Measurements from ENCODE around the gene LPCAT1.

Gene LPCAT1

DNA sequence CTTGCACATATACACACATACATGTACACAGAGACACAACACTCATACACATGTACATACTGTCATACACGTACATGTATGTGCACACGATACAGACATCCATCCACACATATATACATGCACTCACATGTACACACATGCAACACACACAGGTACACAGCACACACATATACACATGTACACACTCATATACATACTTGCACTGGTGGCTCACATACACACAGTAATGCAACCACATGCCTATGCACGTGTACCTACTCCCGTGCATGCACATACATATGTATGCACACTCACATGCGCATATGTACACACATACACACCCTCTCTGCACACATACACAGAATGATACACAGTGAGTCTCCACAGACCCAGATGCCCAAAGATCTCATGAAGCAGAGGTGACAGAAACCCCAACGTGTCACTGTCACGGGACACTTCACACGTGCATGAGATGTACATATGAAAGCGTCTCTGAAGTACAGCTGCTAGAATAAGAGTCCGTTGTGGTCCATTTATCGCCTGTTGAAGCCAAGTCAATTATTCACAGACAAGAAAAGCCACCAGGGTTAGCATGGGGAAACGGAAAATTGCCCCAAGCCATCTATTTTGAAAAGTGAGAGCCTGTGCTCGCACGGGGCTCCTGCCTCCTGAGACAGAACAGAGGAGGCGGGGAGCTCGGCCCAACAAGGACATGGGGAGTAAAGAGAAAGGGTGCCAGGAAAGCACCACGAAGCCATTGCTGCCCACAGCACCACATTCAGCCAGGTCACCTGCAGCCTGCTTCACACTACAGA, 24.9 kb downstream of the LPCAT1 start:
- in situ Hi-C loops (cut with MboI; ENCODE audit: low sequenced_read_pairs): no loop called here

GRCh38 chr5:1497795-1498622, 25.8 kb downstream of the LPCAT1 start:
- in situ Hi-C loops (cut with MboI; ENCODE audit: low sequenced_read_pairs): no loop called here

DNA sequence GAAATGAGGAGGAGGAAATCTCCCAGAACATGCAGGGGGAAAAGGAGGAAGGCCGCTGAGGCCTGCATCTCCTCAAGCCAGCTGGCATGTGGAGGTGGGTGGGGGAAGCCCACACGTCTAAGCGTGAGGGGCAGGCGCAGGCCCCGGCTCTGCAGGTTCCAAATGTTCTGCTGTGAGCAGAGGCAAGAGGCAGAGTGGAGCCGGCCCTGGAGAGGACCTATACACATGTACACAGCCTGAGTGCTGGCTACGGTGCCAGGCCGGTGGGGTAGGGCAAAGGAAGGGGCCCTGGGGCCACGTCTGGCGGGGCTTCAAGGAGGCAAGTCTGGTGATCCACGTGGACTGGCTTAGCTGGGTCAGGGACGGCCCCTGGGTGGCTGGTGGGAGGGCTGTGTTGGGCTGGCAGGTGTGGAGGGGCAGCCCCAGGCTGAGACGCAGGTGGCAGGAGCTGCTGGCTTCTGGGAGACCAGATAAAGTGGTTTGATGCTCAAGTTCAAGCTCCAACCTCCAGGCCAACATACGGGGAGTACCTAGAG, 26.4 kb downstream of the LPCAT1 start:
- in situ Hi-C loops (cut with MboI; ENCODE audit: low sequenced_read_pairs): no loop called here

DNA sequence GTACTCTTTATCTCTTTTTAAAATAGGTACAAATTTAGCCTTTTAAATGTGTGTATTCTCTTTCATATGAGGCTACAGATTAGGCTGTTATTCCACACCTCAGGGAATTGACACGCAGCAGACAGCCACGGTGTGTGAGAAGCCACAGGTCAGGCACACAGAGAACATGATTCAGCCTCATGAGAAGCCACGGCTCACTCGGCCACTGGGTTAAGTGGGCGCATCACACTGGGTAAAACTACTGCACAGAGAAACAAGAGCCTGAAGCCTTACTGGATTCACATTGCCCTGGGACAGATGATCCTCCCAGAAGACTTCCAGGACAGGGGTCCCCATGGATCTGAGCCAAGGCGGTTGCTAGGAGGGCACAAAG, 28.2 kb downstream of the LPCAT1 start:
- in situ Hi-C loops (cut with MboI; ENCODE audit: low sequenced_read_pairs): no loop called here

DNA sequence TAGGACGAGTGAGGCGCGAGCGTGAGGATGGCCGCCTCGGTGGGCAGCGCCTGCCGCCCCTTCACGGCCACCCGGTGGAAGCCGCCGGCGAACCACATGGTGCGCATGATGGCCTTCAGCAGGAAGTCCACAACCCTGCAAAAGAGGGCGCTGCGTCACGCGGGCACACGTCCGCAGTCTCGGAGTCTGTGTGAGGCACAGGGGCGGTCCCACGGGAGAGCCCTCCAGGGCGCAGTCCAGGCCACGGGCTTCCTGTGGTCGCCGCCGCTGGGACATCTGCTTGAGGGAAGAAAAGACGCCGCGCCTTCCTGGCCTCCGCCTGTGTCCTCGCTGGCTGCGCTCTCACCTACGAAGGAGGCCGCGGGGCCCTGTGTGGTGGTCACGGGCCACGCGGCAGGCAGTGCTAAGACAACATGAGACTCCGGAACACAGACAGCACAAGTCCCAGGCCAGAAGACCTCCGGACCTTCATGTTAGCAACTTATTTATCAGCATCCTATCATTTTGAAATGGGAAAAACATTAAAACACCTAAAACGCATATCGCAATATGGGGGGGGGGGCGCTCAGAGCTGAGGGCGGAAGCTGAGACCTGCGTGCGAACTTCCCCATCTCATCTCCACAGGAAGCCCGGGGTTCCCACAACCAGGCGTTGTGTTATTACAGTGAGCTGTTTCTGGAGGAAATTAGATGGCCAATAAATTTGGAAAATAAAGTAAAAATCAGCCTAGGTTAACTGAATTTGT, 28.8 kb downstream of the LPCAT1 start:
- in situ Hi-C loops (cut with MboI; ENCODE audit: low sequenced_read_pairs): no loop called here

- in situ Hi-C loops (cut with MboI; ENCODE audit: low sequenced_read_pairs): no loop called here
These were observed 29.8 kb downstream of the LPCAT1 start for GRCh38 chr5:1493941-1494340.

DNA sequence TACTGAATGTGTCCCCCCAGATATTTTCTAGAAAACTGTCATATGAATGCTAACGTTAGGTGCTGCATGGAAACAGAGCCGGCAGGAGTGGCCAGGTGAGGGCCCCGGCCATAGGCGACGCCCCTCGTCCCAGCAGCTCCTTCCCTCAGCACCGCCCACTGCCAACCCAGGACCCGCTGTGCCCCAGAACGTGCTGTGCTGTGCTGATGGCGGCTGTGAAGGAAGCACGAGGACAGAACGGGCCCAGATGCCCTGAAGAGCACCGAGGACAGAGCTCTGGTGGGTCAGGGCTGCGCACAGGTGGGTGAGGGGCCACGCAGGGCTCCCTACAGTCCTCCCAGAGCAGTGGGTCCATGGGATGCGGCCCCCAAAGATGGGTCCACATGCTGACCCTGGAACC, 30.3 kb downstream of the LPCAT1 start:
- in situ Hi-C loops (cut with MboI; ENCODE audit: low sequenced_read_pairs): no loop called here

DNA sequence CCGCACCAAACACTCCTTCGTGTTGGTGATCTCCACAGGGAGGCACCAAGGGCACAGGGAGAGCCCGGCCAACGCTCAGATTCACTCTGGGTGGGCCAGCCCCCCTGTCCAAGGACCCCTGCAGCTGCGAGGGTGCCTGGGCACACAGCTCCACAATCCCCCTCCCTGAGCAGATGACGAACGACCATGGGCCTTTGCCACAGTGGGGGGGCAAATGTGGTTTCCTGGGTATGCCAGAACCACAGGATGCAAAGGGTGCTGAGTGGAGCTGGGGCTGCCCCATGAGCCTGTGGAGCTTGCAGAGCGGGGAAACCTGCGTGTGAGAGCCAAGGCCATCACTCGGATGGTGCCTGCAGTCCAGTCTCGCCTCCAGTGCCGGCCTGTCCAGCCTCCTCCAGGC, 31.0 kb downstream of the LPCAT1 start:
- in situ Hi-C loops (cut with MboI; ENCODE audit: low sequenced_read_pairs): no loop called here

GRCh38 chr5:1490376-1490775, 33.4 kb downstream of the LPCAT1 start:
- in situ Hi-C loops (cut with MboI; ENCODE audit: low sequenced_read_pairs): no loop called here

DNA sequence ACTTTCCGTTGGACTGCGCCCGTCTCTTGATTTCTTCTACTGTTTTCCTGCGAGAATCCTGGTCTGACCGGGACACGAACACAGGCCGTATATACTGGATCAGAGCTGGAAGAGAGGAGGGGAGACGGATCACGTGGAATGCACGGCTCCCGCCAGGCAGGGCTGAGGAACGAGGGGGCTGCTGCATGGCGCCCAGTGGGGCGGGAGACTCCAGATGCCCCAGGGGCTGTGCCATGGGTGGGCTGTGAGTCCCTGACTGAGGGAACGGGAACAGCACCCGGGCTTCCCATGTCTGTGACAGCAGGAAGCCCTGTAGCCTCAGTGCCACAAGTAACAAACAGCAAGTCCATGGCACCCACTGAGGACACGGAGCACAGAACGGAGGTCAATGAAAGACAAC, 34.0 kb downstream of the LPCAT1 start:
- in situ Hi-C loops (cut with MboI; ENCODE audit: low sequenced_read_pairs): no loop called here

DNA sequence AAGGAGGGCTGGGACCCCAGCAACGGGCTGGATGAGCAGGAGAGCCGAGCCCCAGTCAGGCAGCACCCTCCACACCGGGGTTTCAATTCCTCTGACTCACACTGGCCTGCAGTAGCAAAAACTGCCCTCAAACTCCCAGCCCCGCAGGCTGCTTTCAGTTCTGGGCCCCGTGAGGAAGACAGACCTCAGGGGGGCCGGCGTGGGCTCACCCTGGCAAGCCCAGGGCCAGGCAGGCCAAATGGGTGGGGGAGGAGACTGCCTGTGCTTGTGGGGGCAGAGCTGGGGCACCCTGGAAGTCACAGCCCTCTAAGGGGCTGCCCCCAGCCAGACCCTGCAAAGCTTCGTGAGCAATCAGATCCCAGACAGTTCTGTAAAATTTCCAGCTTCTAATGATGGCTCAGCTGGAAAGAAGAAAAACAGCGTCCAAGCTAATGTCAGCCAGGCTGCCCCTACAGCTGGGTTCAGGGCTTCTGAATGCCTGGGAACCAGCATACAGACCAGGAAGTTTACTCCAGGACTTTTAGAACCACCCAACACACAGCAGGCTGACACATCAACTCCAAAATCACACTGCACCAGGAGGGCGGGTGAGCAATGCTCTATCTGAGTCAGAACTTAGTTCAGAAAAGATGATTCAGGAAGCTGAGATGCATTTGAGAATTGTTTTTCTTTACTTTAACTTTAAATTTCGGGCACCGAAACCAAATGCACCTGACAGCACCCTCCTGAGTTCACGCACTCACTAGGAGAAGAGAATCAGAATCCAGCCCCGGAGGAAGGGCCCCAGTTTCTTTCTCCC, 34.7 kb downstream of the LPCAT1 start:
- in situ Hi-C loops (cut with MboI; ENCODE audit: low sequenced_read_pairs): no loop called here

DNA sequence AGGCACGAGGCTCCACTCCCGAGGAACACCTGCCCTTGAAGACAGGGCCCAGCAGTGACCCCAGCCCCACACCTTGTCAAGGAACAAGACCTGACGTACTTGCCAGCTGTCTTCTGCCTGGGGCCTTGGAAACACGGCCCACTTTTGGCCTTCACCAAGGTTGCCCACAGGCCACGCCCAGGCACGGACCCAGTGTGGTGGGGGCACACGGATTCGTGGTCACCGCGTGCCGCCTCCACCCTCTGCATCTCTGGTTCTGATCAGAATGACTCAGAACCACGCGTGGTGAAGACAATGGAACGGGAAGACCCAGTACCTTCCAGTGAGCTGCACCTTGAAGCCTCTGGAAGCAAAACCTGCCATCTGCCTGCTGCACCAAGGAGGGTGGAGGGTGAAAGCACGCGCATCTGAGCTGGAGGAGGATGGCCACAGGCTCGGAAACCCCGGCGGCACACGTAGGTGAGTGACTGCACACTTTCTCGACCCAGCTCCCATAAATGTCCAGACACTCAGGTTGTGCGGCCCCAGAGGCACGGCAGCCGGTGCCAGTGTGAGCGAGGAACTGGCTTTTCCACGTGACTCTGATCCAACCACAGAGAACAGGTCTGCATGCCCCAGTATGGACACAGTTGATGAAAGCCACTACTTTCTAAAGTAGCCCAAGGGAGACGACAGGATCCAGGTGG, 36.5 kb downstream of the LPCAT1 start:
- in situ Hi-C loops (cut with MboI; ENCODE audit: low sequenced_read_pairs): no loop called here

DNA sequence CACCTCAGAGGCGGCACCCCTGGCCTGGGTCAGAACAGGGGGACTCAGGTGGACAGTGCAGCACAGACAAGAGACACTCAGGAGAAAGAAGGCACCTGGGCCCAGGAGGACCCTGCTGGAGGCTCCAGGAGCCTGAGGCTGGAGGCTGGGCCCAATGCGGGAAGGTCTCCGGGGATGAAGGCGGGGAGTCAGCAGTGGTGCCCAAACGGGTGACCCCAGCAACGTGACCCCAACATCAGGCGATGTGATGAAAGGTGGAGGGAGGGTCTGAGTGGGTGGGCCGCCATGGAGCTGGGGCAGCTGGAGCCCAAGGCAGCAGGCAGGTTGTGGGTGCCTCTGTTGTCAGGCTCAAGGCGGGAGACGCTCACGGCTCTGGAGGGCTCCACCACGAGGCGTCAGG, 37.5 kb downstream of the LPCAT1 start:
- in situ Hi-C loops (cut with MboI; ENCODE audit: low sequenced_read_pairs): no loop called here

DNA sequence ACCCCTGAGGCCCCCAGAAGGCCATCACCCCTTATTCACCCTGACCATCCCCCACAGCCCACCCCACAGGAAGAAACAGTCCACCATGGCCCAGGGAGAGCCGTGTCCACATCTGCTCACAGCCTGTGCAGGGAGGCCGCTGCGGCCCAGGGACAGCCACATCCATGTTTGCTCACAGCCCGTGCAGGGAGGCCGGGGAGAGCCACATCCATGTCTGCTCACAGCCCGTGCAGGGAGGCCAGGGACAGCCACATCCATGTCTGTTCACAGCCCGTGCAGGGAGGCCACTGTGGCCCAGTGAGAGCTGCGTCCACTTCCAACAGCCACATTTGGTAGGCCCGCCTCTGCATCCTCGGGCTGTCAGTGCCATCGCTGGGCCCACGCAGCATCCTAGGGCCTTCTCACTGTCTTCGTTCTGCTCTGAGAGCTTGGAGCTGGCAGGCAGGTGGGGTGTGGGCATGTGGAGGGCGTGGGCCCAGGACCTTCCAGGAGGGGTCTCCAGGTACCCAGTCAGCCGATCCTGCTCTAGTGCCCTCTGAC, 38.1 kb downstream of the LPCAT1 start:
- in situ Hi-C loops (cut with MboI; ENCODE audit: low sequenced_read_pairs): no loop called here

DNA sequence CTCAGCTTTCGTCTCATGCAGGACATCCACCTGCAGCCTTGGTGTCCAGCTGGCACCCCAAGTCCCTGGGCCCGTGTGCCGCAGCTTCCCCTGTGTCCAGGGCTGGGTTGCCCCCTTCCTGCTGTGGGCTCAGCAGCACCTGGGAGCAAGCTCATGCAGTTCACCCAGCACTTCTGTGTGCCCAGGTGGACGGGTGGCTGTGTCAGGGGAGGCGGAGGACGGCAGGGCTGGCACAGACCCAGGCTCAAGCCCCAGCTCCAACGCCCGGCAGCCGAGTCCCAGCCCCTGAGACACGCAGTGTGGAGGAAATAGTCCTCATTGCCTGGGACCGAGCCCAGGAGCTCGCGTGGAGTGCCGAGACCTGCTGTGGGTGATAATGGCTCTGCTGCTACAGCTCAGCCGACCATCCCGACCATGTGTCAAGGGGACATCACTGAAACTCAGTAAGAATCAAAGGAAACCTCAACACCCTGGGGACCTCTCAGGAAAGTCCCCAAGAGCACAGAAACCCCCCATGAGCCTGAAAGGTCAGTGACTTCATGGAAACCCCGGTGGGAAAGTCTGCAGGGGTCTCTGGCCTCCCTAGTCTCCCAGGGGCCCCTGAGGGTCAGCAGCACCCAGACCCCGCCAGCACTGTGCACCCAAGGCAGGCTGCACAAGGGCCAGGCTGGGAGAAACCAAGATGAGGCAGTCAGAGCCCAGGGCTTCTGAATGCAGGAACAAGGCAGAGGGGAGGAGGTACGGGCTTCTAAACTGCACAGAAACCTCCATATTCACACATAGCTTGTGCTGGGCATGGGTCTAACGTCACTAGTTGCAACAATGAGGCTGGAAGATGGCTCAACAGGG, 38.8 kb downstream of the LPCAT1 start:
- in situ Hi-C loops (cut with MboI; ENCODE audit: low sequenced_read_pairs): no loop called here

- in situ Hi-C loops (cut with MboI; ENCODE audit: low sequenced_read_pairs): no loop called here
These were observed 39.7 kb downstream of the LPCAT1 start for GRCh38 chr5:1483856-1484729.

DNA sequence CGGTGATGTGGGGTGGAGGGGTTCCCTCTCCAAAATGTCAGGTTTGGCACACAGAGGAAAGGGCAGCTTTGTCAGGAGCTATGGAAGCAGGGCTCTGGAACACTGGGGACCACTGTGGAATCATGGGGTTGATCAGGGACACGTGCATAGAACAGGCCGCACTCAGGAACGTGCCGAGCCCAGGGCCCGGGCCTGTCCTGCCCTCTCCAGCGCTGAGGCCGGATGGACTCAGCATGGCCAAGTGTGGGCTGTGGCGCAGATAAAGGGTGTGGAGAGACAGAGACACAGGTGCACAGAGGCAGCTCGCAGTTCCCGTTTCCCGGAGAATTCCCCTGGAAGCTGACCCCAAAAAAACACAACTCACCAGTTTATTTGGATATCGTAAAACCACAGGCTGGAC, 40.7 kb downstream of the LPCAT1 start:
- in situ Hi-C loops (cut with MboI; ENCODE audit: low sequenced_read_pairs): no loop called here

GRCh38 chr5:1481959-1482331, 41.8 kb downstream of the LPCAT1 start:
- in situ Hi-C loops (cut with MboI; ENCODE audit: low sequenced_read_pairs): no loop called here
